HepG2 (cell line): Measurements from ENCODE around the gene CTIF. TPM values are rescaled to one million over a fixed set of nuclear protein-coding genes. Genes with fewer than 3 reads are reported as not detected.

Experiments used
- ATAC-seq: fragments of 200-7000 bp; cut with Tn5 transposase; 3 replicates; pipeline ENCODE4 v1.9.1; 2020; ENCODE audit warnings: mild to moderate bottlenecking, moderate library complexity
- BruUV-seq: library from RNA; stranded (reverse); fragments of 400-500 nt; replicated peaks from 2 replicates; lab custom pipeline; 2021; lab: Mats Ljungman, UMichigan
- CTCF ChIA-PET: fragments of 300-600 bp; formaldehyde crosslinking; extraction: SDS; loops from one replicate; lab custom pipeline; 2021; ENCODE audit warnings: low total read pairs, inconsistent platforms, low intra/inter-chr PET ratio; lab: Yijun Ruan, JAX
- POLR2A ChIA-PET: fragments of 350-600 bp; sonication (Branson Sonifier 250); formaldehyde crosslinking; loops from one replicate; lab custom pipeline; 2020; ENCODE audit warnings: antibody characterized with exemption, inconsistent platforms; lab: Yijun Ruan, JAX
- DNase-seq: peaks from one replicate; pipeline ENCODE4 v3.0.0-alpha.2; 2015; ENCODE audit warnings: low spot score
- FAIRE-seq: peaks from 3 replicates; lab custom pipeline; 2011; peaks lifted over from hg19 to GRCh38; lab: Jason Lieb, UNC
- H2AFZ ChIP-seq: one replicate; pipeline ENCODE4 v1.6.1; 2011; ENCODE audit warnings: low read length, inconsistent platforms
- H3K27ac ChIP-seq: fragments of 300-600 bp; 3 replicates; pipeline ENCODE4 v1.8.0; 2011; ENCODE audit warnings: mixed run types, mild to moderate bottlenecking, mixed read lengths, low read length, inconsistent platforms; ENCODE audit not compliant: insufficient read depth; ENCODE audit errors: extremely low read length
- H3K27me3 ChIP-seq, 2 experiments: fragments of 200-600 bp in 1 of 2; 2 replicates in 1 of 2; 3 replicates in 1 of 2; pipeline versions ENCODE4 v1.6.0 to v1.8.0; 2011; ENCODE audit warnings: low read length in 2 of 2, mild to moderate bottlenecking in 2 of 2, moderate library complexity in 2 of 2, inconsistent platforms in 1 of 2; ENCODE audit not compliant: insufficient read depth in 2 of 2, control insufficient read depth in 1 of 2
- H3K36me3 ChIP-seq, 2 experiments: fragments of 200-600 bp in 1 of 2; replicated peaks in 1 of 2; 2 replicates in 1 of 2; 3 replicates in 1 of 2; pipeline versions ENCODE4 v1.5.1 to v1.8.0; 2011; ENCODE audit warnings: low read length in 2 of 2, inconsistent platforms in 1 of 2; ENCODE audit not compliant: insufficient read depth in 2 of 2, control insufficient read depth in 1 of 2
- H3K4me1 ChIP-seq: 2 replicates; pipeline ENCODE4 v1.5.1; 2012; ENCODE audit warnings: low read length, inconsistent platforms; ENCODE audit not compliant: insufficient read depth
- H3K4me2 ChIP-seq: 2 replicates; pipeline ENCODE4 v1.6.0; 2011; ENCODE audit warnings: low read depth, low read length, inconsistent platforms
- H3K4me3 ChIP-seq, 3 experiments: fragments of 200-600 bp in 1 of 3; sonication (generic), shearing (Covaris generic) in 1 of 3; replicated peaks in 1 of 3; 2 replicates each; pipeline ENCODE4 v1.5.1; 2011 to 2016; ENCODE audit warnings: low read length in 3 of 3, inconsistent platforms in 2 of 3, low read depth in 2 of 3, mild to moderate bottlenecking in 2 of 3, control low read depth in 1 of 3, mixed read lengths in 1 of 3; ENCODE audit not compliant: insufficient read depth in 1 of 3
- H3K79me2 ChIP-seq: one replicate; pipeline ENCODE4 v1.6.1; 2011; ENCODE audit warnings: low read length, inconsistent platforms; ENCODE audit not compliant: insufficient read depth
- H3K9ac ChIP-seq: 2 replicates; pipeline ENCODE4 v1.6.0; 2011; ENCODE audit warnings: mild to moderate bottlenecking, low read depth, low read length, inconsistent platforms; ENCODE audit not compliant: insufficient read depth
- H3K9me3 ChIP-seq: 2 replicates; pipeline ENCODE4 v1.5.1; 2012; ENCODE audit warnings: mild to moderate bottlenecking, low read length
- H4K20me1 ChIP-seq: 2 replicates; pipeline ENCODE4 v1.6.0; 2011; ENCODE audit warnings: inconsistent platforms, mild to moderate bottlenecking, low read length, moderate library complexity; ENCODE audit not compliant: insufficient read depth
- ATF5 ChIP-seq: sonication (generic); formaldehyde crosslinking; IDR thresholded peaks from 2 replicates; pipeline ENCODE4 v1.4.0; 2020; ENCODE audit warnings: mild to moderate bottlenecking, low read depth, missing genetic modification reagents
- DBP ChIP-seq: sonication (generic); formaldehyde crosslinking; IDR thresholded peaks from 2 replicates; pipeline ENCODE4 v1.4.0; 2020; ENCODE audit warnings: missing genetic modification reagents; ENCODE audit errors: not compliant biosample characterization
- DR1 ChIP-seq: sonication (generic); formaldehyde crosslinking; IDR thresholded peaks from 2 replicates; pipeline ENCODE4 v1.8.0; 2021; ENCODE audit warnings: mild to moderate bottlenecking, missing genetic modification reagents, inconsistent platforms
- EEA1 ChIP-seq: sonication (generic); formaldehyde crosslinking; IDR thresholded peaks from 2 replicates; pipeline ENCODE4 v1.5.1; 2020; ENCODE audit warnings: mild to moderate bottlenecking, missing genetic modification reagents, borderline replicate concordance
- IRF9 ChIP-seq: sonication (generic); formaldehyde crosslinking; IDR thresholded peaks from 2 replicates; pipeline ENCODE4 v1.8.0; 2022; ENCODE audit warnings: missing genetic modification reagents, mild to moderate bottlenecking, borderline replicate concordance
- KDM1A ChIP-seq: IDR thresholded peaks from 2 replicates; pipeline ENCODE4 v1.6.1; 2016; ENCODE audit warnings: missing compliant biosample characterization
- NFRKB ChIP-seq: fragments of 450-650 bp; IDR thresholded peaks from 2 replicates; pipeline ENCODE4 v1.6.1; 2017
- PLSCR1 ChIP-seq: sonication (generic); formaldehyde crosslinking; IDR thresholded peaks from 2 replicates; pipeline ENCODE4 v1.5.0; 2020; ENCODE audit warnings: missing genetic modification reagents, mild to moderate bottlenecking, borderline replicate concordance
- RBM22 ChIP-seq: fragments of 200-400 bp; formaldehyde crosslinking; optimal IDR thresholded peaks from 2 replicates; pipeline ENCODE3; 2017; ENCODE audit warnings: mild to moderate bottlenecking, low read length, moderate library complexity
- ZNF761 ChIP-seq: sonication (generic); formaldehyde crosslinking; conservative IDR thresholded peaks from 2 replicates; pipeline ENCODE4 v1.4.0; 2020; ENCODE audit warnings: mild to moderate bottlenecking, missing genetic modification reagents
- ZNF770 ChIP-seq: sonication (generic); formaldehyde crosslinking; IDR thresholded peaks from 2 replicates; pipeline ENCODE4 v1.5.0; 2020; ENCODE audit warnings: mild to moderate bottlenecking, missing genetic modification reagents
- ZNF800 ChIP-seq: sonication (generic); formaldehyde crosslinking; IDR thresholded peaks from 2 replicates; pipeline ENCODE4 v1.4.0; 2020; ENCODE audit warnings: missing genetic modification reagents
- ZSCAN30 ChIP-seq: sonication (generic); formaldehyde crosslinking; IDR thresholded peaks from 2 replicates; pipeline ENCODE4 v1.5.0; 2020; ENCODE audit warnings: mild to moderate bottlenecking, missing genetic modification reagents
- WGBS: methylation state at CpG from one replicate; pipeline ENCODE4 v1.1.6; 2017; ENCODE audit warnings: low lambda C conversion rate; 5-methylcytosine and 5-hydroxymethylcytosine counted together
- in situ Hi-C: cut with HindIII; loops from 2 replicates; pipeline ENCODE4 v1.10.0; 2017; ENCODE audit warnings: low pct_unique_long_range_greater_than_20kb; ENCODE audit not compliant: extremely low pct_ligation_motif_present
- intact Hi-C: fragments of 100-400 bp; cut with micrococcal nuclease; formaldehyde crosslinking; loops from one replicate; pipeline ENCODE4 v1.10.0; 2022; ENCODE audit not compliant: unreplicated experiment
- polyA plus RNA-seq, 8 experiments: library from polyadenylated mRNA; depleted of rRNA in 3 of 8; stranded (reverse) in 7 of 8; unstranded in 1 of 8; fragments of >200 nt; fragmentation: Illumina TruSeq in 4 of 8; extraction: Trizol in 4 of 8; gene quantifications; 2 replicates each; pipeline versions ENCODE4 v1.2.1 to v1.2.3, GENCODE V29; 2011 to 2016; ENCODE audit warnings: low read depth in 4 of 8, missing spikeins in 1 of 8, mixed read lengths in 1 of 8; ENCODE audit not compliant: insufficient read depth in 1 of 8
- total RNA-seq, 5 experiments: library from RNA; depleted of rRNA; stranded (reverse); fragments of >200 nt; fragmentation: Illumina TruSeq; extraction: Trizol; gene quantifications; 2 replicates each; pipeline ENCODE4 v1.2.3, GENCODE V29; 2016; ENCODE audit warnings: low read depth in 1 of 5

The CTIF gene
- total and polyA plus RNA-seq, 2 of the 13 experiments (the other 11 are each of a cell fraction or from before 2014, with no cell fraction given) = 18.2 to 28.0 TPM

GRCh38 chr18:48641981-48642380 lies 103.2 kb downstream of the CTIF start:
- FAIRE-seq = no peak
- Histone ChIP-seq H3K79me2 (no peaks in the 10 kb centered on the region), H3K36me3 (peaks cover 3 to 28% of the 10 kb centered on the region in 2 experiments), H3K4me3 (no peak overlapping the region), H2AFZ (no peak overlapping the region), H3K4me2 (no peak overlapping the region), H3K9ac (no peak overlapping the region), H3K27me3 (no peaks in the 10 kb centered on the region), H3K27ac (no peak overlapping the region), H3K4me1 (no peaks in the 10 kb centered on the region), H4K20me1 (no peaks in the 10 kb centered on the region), H3K9me3 (no peaks in the 10 kb centered on the region)
- ChIA-PET POLR2A (no interaction called here), CTCF (no interaction called here)
- no TSS peak for BruUV-seq
- intact Hi-C loops = no loop called here
- 100% methylated on average over 4 of the region's 4 CpGs for WGBS
- in situ Hi-C loops = no loop called here
- no peak for DNase-seq
- ATAC-seq = no peak
- TF ChIP-seq DBP (CRISPR knock-in tag) (no peak), RBM22 (no peak), PLSCR1 (CRISPR knock-in tag) (no peak), EEA1 (CRISPR knock-in tag) (no peak), ATF5 (no peak), DR1 (no peak), ZNF800 (CRISPR knock-in tag) (no peak), ZNF770 (CRISPR knock-in tag) (no peak), KDM1A (CRISPR knock-in tag) (no peak), ZNF761 (CRISPR knock-in tag) (no peak), NFRKB (no peak), IRF9 (CRISPR knock-in tag) (no peak), ZSCAN30 (CRISPR knock-in tag) (no peak)
